ENCODE data around the gene RPL22L1.
"Not testable (repeated sequence)": the region's sequence is repeated elsewhere in the genome, so short reads cannot be mapped to it uniquely, and the experiment has no call there.

The RPL22L1 gene

DNA sequence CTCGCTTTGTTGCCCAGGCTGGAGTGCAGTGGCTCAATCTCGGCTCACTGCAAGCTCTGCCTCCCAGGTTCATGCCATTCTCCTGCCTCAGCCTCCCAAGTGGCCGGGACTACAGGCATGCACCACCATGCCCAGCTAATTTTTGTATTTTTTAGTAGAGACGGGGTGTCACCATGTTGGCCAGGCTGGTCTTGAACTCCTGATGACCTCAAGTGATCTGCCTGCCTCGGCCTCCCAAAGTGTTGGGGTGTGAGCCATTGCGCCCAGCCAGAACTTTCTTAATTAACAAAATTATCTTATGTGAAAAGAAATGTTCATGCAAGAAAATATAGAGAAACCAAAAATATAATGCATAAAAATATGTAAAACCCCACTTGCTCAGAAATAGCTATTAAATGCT is 7.3 kb upstream of the RPL22L1 start:
- DNase-seq: not testable (repeated sequence)

DNA sequence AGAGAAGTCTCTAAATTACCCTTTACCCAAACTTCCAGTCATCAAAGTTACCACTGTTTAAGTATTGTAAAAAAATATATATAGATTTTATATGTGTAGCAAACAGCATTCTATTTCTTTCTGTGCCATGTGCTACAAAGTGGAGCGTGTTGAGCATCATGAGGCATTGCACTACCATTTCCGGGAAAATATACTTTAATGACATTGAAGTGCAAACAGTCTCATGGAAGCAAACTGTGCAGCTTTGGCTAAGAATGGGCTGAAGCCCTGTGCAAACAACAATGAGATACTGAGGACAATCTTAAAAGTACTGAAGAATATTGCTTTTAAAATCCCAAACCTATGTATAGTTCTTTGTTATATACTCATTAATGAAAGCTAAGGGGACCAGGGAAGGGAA is 6.5 kb upstream of the RPL22L1 start:
- no peak for DNase-seq

DNA sequence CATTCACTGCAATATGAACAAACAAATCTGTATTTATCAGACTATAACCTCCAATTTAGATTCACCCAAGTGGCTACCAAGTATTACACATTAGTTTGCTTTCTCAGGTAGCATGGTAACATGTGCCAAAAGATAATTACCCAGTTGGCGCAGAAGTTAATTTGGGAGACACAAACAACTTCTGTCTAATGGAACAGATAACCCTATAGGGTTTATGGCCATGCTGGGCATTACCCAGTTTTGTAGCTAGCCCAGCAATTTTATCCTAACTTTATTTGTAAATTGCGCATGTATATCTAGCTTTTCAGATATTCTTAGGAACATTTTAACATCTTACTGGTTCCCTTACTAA is 780 bp downstream of the RPL22L1 start:
- DNase-seq: no peak

DNA sequence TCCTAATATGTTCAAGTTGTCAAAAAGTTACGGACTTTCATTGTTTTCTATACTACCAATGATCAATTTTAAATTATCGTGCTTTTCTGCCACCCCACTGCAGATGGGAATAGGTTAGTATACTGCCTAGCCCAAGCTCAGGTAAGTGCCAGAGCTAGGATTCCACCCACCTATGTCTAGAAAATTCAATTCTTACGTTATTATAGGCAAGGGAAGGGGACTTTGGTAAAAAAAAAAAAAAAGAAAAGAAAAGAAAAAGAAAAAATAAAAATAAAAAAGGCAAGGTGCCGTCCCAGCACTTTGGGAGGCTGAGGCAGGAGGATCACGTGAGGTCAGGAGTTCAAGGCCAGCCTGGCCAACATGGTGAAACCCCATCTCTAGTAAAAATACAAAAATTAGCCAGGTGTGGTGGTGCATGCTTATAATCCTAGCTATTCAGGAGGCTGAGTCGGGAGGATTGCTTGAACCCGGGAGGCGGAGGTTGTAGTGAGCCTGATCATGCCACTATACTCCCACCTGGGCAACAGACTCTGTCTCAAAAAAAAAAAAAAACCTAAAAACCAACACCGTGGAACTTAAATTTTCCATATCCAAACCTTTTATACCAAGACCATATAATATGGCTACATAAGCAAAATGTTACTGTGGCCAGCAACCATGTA is 1.3 kb downstream of the RPL22L1 start:
- DNase-seq: no peak

DNA sequence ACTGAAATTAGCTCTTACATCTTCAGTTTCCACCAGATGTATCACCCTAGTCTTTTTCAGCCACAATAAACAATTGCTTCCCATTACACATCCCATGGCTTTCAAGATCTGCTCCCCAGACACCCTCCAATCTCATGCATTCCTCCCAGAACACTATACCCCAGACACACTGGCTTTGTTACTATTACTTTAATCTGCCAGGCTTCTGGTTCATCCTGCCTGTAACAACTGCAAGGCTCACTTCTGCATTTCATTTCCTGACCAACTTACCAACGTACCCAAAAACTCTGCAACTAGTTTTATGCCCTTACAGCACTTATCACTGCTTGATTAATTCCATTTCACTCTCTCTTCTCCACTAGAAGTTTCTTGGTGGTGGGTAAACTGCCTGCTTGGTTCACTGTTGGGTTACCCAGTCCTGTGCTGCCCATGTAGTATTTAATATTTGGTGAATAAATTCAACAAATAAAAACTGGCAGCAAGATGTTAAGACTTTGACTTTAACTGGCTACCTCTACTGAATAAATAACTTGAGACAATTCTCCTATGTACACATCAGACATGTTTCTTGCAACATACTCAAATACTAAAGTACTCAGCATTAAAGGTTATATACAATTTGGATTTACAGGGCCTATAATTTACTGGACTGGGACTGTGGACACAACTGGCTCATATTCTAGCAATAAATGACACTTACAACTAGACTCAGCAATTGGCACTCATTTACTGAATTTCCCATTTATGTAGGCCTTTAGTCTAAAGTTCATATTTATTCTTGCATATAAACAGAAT is 2.7 kb downstream of the RPL22L1 start:
- no peak for DNase-seq

DNA sequence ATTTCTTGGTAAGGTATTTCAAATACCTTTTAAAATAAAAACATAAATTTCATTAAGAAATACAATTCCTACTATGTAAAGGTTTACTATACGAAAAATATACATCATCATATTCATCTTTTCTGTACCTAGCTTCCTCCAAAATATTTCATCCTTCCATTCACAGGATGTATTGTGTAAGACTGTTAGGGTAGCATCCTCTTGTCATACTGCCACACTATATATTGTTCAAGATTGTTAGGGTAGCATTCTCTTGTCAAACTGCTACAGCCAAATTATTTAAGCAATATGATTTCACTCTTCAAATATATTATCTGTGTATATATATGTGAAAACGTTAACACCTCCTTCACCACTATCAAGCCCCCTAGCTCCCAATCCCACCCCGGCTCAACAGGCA is 3.5 kb downstream of the RPL22L1 start:
- DNase-seq: no peak

DNA sequence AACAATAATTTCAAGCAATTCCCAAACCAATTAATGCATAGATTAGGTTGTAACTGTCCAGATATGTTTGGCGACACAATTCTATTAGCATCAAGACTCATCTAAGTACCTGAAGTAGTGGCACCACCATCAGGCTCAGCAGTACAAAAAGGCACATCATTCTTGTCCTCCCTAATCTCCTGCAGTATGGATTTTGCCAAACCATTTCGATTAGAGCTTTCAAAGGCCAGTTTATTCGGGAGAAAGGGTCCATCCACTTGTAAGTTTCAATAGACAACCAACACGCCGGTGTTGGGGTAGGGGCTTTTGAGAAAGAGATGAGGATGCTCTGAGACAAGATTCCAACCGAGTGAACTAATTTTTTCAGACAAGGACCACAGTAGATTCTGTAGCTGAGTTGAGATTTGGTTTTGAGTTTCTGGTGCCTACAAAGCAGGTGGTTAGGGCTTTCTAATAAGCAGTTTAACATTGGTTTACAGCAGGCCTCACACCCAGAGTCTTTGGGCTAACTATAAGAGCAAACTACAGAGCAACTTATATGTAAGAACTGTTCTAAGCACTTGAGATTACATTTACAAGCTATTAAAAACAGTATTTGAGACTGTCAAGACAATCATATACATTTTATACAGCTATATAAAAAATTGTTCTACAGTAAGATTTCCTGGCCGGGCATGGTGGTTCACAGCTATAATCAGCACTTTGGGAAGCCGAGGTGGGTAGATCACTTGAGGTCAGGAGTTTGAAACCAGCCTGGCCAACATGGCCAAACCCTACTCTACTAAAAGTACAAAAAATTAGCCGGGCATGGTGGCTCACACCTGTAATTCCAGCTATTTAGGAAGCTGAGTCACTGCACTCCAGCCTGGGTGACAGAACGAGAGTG is 4.5 kb downstream of the RPL22L1 start:
- no peak for DNase-seq

DNA sequence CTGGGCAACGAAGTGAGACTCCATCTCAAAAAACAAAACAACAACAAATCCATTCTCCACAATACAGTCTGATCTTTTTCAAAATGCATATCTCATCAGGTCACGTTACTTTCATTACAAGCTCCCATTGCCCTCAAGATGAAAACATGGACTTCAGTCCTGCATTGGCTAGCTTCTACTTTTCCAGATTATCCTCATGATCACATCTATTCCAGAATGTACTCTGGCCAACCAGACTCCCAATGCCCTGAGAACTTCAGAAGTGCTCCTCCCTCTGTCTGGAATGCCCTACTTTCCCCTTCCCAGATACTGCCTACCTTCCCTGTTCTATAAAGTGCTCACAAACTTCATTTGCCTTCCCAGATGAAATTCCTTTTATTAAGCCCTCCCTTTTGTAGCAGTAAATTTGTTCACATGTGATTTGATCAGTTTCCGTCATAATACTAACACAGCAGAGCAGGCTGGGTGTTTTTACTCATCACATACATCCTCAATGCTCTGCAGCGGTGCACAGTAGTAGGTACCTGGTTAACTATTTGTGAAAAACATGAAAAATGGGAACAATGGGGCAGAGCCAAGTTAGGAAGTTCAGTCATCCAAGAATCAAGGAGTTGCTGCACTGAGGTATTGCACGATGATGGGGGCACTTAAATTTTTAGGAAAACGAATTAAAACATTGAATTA is 5.3 kb downstream of the RPL22L1 start:
- DNase-seq: no peak

DNA sequence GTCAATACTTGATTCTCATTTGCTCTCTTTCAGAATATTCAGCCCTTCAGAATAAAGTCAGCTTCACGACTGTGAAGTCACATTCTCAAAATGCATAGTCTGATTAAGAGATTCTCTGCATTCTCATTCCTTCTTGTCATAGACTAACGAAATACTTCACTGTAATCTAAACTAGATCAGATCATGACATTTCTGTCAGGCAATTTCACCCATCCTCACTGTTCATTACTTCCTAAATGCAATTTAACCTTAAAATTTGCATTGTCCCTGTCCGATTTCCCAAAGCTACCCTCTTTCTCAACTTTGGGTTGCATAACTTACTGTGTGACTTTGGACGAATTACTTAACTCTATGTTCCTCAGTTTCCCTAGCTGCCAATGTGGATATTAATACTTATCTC is 6.2 kb downstream of the RPL22L1 start:
- DNase-seq: no peak

DNA sequence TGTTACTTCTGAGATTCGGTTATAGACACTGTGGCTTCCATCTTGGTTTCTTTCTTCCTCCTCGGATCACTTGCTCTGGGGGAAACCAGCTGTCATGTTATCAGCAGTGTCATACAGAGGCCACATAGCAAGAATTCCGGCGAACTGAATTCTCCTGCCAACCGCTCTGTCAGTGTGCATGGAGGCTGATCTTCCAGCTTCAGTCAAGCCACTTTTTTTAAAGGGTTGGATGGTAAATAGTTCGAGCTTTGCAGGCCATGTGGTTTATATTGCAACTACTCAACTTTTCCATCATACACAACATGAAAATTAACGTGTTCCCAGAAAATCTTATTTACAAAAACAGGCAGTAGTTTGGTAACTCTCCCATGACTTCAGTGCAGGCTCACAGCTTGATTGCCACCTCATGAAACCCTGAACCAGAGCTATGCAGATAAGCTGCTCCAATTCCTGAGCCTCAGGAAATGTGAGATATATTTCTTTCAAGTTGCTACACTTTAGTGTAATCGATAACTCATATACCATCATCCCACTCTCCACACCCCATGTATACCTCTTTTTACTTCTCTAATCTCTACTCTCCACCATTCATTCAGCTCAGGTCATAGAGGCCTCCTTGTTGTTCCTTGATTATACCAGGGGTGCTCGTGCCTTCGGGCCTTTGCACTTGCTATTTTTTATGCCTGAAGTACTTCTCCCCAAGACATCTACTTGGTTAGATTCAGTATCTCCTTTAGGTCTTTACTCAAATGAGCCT is 7.2 kb downstream of the RPL22L1 start:
- DNase-seq: no peak

DNA sequence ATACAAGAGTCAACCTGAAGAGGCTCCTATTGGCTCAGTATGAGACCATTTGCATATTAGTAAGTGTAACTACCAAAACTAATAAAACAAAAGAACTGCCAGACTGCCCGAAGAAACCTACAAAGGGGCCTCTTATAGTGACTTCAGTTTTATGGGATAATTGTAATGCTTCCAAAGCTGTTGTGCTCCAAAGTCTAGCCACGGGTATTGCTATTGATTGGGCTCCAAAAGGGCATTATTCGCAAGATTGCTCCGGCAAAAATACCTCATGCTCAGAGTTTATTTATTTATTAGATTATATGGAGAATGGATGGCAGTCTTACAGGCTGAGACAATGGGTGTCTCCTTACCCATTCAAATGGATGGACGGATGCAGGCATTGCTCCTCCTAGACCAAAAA is 11.4 kb downstream of the RPL22L1 start:
- no peak for DNase-seq

DNA sequence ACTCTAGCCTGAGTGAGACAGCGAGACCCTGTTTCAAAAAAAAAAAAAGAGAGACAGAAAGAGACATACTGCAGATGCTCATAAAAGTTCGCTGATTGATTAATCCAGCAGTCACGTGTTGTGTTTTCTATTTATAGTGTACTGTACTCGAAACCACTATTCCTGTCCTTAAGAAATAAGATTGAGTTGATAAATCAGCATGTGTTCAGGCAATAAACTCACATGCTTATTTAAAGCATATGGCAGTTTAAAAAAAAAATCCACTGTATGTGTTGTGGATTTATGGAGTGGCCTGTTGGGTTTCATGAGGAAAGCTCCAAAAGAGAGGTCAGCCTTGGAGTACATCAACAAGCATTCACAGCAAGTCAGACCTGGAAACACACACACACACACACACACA is 17.7 kb downstream of the RPL22L1 start:
- no peak for DNase-seq

DNA sequence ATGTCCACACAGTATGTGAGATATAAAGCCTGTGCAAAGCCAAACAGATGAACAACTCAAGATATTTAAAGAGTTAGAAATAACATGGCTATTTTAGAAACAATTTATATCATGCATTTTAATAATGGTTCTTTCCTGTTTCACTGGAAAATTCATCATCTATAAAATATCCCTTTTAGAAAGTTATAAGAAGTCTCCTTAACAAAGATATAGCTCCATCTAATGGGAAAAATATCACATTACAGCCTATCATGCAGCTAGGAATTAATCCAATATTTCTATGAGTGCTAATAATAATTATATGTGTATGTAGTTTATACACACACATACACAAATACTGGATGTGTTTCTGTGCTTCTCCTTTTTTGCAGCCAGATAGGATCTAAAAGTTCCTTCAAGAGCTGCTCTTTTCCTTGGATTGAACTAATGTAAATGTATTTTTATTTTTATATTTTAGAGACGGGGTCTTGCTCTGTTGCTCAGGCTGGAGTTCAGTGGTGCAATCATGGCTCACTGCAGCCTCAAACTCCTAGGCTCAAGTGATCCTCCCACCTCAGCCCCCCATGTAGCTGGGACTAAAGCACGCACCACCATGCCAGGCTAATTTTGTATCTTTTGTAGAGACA is 21.6 kb downstream of the RPL22L1 start:
- no peak for DNase-seq

DNA sequence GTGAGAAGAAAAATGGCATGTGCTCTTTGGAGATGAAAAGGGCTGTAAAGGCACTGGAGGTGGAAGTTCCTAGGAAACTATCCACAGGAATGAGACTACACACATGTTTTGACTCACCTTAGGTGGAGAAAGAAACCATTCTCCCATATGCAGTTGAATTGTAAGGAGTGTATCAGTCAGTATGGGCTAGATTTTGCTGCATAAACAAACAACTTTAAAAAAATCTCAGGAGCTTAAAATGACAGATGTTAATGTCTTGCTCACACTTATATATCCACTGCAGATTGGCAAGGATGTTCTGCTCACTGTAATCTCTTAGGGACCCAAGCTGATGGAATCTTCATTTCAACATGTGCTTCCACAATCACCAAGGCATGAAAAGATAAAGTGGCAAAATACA is 25.6 kb downstream of the RPL22L1 start:
- DNase-seq: no peak

DNA sequence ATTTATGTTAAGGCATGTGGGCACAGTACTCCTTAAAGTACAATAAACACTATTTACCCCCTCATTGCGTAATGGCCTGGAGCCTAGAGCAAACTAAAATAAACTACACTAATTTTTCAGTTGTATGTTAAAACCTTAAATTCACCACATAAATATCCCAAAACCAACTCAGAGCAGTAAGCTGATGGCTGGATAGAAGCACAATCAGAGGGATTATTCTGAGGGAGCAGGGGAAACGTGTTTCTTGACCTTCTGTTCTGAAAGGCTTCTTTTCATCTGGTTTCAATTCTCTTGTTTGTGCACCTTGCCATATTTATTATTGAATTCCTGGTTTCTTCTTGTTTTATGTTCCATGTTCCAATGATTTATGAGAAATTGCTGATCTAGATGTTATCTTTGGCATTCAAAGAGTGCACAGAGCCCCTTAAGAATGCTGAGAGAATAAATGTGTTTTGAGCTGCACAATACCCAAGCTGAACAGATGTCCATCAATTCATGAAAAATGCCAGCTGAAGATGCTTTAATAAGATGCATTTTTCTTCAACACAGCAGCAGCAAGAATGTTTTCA is 29.6 kb downstream of the RPL22L1 start:
- DNase-seq: no peak

DNA sequence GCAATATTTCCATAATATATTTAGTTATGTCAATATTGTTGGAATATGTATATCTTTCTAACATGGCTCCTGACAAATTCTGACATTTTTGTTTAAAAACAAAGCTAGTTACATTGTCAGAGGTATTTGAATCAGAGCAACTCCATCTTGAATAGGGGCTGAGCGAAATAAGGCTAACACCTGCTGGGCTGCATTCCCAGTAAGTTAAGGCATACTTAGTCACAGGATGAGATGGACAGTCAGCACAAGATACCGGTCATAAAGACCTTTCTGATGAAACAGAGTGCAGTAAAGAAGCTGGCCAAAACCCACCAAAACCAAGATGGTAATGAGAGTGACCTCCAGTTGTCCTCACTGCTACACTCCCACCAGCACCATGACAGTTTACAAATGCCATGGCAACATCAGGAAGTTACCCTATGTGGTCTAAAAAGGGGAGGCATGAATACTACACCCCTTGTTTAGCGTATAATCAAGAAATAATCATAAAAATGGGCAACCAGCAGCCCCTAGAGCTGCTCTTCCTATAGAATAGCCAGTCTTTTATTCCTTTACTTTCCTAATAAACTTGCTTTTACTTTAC is 30.4 kb downstream of the RPL22L1 start:
- DNase-seq: no peak

DNA sequence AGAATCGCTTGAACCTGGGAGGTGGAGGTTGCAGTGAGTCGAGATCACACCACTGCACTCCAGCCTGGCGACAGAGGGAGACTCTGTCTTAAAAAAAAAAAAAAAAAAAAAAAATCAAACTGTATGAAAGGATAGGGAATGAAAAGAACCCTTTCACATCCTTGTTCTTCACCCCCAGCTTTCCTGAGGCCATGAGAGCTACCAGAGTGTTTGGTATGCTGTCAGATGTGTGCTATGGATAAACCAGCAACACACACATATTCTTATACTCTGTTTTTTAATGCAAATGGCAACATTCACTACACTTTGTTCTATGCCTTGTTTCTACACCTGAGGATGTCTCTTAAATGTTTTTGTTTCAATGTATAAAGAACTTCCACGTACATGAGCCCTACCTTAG is 33.5 kb downstream of the RPL22L1 start:
- no peak for DNase-seq

DNA sequence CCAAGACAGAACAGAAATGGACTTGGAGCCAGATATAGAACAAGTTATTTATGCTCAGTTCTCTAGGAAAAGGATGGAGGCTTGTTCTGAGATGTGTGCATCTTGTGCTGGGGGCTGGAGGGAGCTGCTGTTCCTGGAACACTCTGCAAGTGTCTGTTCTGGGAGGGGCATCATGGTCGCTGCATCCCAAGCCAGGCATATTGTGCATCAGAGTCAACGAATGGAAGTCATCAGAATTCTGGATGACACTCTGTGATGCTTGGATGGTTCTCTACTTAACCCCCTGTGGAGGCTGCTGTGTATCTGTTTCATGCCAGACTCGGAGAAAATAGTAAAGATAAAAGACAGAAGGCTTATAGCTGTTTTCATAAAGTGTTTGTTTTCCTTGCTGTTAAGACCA is 34.7 kb downstream of the RPL22L1 start:
- no peak for DNase-seq

DNA sequence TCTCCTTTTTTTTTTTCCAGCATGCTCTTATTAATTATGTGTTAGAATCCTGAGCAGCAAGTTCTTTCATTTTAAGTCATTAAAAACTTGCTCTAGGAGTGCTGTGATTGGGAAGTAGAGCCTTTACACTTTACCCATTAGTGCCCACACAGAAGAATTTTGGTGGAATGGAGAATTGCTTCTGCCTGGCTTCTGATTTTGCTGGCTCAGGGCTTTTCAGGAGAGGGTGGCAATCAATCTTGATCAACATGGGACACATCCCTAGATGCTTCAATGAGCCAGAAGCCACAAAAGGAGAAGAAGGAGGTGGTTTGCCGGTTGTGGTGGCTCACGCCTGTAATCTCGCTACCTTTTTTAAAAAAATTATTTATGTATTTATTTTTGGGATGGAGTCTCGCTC is 39.4 kb downstream of the RPL22L1 start:
- no peak for DNase-seq

DNA sequence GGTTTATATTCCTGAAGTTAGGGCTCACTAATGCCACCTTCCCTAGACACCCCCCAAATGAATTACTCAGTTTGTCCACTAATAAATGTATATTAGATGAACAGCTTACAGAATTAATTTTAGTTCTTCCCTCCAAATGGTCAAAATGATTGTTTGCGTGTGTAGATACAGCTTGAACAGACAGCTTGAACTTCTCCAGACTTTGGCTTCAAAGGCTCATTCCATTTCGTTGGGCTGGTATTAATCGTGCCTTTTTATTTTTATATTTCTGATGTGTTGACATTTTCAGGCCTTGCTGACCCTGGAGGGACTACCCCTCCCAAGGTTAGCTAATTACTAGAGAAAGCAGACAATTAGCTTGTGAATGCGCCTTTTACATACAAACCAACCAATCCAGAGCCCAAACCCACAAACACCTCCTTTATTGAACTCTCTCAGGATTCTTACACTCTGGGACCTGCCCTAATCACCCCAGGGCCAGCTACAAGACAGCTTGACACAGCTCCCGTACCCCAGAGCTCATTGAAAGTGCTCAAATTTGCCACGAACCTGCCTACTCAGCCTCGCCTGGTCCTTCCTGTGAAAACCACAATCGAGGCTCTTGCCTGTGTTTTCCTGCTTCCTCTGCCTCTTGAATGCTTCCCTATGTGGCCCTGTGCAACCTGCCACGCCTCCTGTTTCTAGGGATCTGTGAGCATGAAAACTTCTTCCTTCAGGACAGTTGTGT is 40.3 kb downstream of the RPL22L1 start:
- DNase-seq: no peak

DNA sequence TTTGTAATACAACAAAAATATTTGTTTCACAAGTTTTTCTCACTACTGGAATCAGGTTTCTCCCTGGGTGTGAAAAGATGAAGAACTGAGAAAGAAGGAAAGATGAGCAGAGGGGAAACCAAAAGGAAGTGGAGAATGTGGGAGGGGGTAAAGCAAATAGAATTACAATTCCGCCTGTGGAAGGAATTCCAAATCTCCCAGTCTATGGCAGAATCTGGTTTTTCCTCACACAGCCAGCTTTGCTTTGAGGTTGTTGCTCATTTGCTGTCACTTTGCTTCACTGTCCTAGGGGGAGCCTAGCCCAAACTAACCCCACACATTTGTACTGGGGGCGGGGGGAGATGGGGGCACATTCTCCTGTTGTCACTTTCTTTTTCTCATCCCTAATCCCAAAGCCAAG is 43.9 kb downstream of the RPL22L1 start:
- DNase-seq: no peak

Measured in amniotic stem cell (primary cell).